ENCODE measurements around the gene LEMD1.
"Not testable (repeated sequence)": the region's sequence is repeated elsewhere in the genome, so short reads cannot be mapped to it uniquely, and the experiment has no call there.

The LEMD1 gene

GRCh38 chr1:205387845-205388244 lies 34.0 kb downstream of the LEMD1 start:
- TF ChIP-seq, protein P1, sequence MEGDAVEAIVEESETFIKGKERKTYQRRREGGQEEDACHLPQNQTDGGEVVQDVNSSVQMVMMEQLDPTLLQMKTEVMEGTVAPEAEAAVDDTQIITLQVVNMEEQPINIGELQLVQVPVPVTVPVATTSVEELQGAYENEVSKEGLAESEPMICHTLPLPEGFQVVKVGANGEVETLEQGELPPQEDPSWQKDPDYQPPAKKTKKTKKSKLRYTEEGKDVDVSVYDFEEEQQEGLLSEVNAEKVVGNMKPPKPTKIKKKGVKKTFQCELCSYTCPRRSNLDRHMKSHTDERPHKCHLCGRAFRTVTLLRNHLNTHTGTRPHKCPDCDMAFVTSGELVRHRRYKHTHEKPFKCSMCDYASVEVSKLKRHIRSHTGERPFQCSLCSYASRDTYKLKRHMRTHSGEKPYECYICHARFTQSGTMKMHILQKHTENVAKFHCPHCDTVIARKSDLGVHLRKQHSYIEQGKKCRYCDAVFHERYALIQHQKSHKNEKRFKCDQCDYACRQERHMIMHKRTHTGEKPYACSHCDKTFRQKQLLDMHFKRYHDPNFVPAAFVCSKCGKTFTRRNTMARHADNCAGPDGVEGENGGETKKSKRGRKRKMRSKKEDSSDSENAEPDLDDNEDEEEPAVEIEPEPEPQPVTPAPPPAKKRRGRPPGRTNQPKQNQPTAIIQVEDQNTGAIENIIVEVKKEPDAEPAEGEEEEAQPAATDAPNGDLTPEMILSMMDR (IDR thresholded peaks at IDR 0.05; ENCODE audit: extremely low read depth, missing control alignments) = no peak
- no peak for DNase-seq (ENCODE audit: low spot score)

GRCh38 chr1:205382990-205383389 lies 38.9 kb downstream of the LEMD1 start:
- not testable (repeated sequence) for DNase-seq (ENCODE audit: low spot score)

DNA sequence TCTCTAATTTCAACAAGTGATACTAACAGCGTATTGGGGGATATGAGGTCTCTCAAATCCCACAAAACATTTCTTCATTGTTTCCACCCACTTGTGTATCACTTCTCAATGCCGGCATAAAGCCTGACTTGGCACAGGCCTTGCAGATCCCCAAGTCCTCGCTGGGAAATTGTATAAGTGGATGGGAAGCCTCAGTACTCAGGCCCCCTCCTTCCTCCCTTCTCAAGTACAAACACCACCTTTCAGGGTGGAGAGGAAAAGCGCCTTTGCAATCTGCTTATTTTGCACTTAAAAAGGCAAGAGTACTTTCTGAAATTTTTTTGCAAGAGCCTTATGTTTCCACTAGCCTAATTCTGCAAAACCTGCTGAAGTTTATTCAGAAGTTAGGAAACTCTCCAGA lies 39.3 kb downstream of the LEMD1 start:
- no peak for DNase-seq (ENCODE audit: low spot score)
- TF ChIP-seq, protein P1 (IDR thresholded peaks at IDR 0.05; ENCODE audit: extremely low read depth, missing control alignments) = no peak

DNA sequence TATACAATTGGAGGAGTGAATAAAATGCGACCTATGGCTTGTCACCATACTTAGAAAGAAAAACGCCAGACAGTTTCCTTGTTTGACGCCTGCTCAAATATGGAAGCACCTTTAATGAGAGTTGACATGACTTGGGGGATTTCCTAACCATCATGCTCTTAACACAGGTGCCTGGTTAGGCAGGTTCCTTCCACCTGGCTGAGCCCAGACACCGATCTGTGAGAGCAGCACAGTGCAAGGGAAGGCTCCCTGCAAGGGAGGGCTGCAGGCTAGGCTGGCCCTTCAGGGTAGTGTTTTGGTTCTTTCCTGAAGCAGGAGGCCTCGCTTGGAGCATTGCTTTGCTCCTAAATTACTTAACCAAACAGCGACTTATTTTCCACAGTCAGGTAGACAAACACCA lies 40.6 kb downstream of the LEMD1 start:
- DNase-seq (ENCODE audit: low spot score) = no peak
- TF ChIP-seq, protein P1 (IDR thresholded peaks at IDR 0.05; ENCODE audit: extremely low read depth, missing control alignments) = no peak

GRCh38 chr1:205380882-205381281 lies 41.0 kb downstream of the LEMD1 start:
- DNase-seq (ENCODE audit: low spot score) = no peak
- TF ChIP-seq, protein P1 (IDR thresholded peaks at IDR 0.05; ENCODE audit: extremely low read depth, missing control alignments) = no peak

- no peak for DNase-seq (ENCODE audit: low spot score)
- TF ChIP-seq, protein P1 (IDR thresholded peaks at IDR 0.05; ENCODE audit: extremely low read depth, missing control alignments) = no peak
Observed at GRCh38 chr1:205379056-205379455, 42.8 kb downstream of the LEMD1 start.

GRCh38 chr1:205377355-205377754 lies 44.5 kb downstream of the LEMD1 start:
- TF ChIP-seq, protein P1 (IDR thresholded peaks at IDR 0.05; ENCODE audit: extremely low read depth, missing control alignments) = no peak
- DNase-seq (ENCODE audit: low spot score) = no peak

DNA sequence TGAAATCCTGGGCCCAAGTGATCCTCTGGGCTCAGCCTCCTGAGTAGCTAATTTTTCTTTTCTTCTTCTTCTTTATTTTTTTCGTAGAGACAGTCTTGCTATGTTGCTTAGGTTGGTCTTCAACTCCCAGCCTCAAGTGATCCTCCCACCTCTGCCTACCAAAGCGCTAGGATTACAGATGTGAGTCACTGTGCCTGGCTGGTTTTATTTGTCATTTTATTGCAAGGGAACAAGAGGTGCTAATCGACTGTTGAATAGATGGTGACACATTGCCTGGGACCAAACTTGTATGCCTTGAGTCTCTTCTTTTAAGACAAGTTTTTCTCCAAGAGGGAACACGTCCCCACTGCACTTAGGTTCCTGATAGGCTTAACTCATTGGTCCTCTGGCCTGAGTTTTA lies 45.1 kb downstream of the LEMD1 start:
- TF ChIP-seq, protein P1 (IDR thresholded peaks at IDR 0.05; ENCODE audit: extremely low read depth, missing control alignments) = no peak
- no peak for DNase-seq (ENCODE audit: low spot score)
